IgD-negative memory B cell (primary cell): ENCODE data around the gene TTC9. TPM values are rescaled to one million over a fixed set of nuclear protein-coding genes. Genes with fewer than 3 reads are reported as not detected.

Experiments used
- H3K27ac Mint-ChIP-seq, 3 donors: one replicate each; pipeline ENCODE4 v1.8.0; 2020 to 2022; ENCODE audit warnings: mild to moderate bottlenecking in 3 of 3, mixed read lengths in 3 of 3, moderate library complexity in 1 of 3
- H3K27me3 Mint-ChIP-seq: one replicate; pipeline ENCODE4 v1.8.0; 2021; ENCODE audit warnings: mixed read lengths
- H3K36me3 Mint-ChIP-seq: one replicate; pipeline ENCODE4 v1.8.0; 2020; ENCODE audit warnings: mild to moderate bottlenecking, mixed read lengths
- H3K4me1 Mint-ChIP-seq, 3 donors: one replicate each; pipeline ENCODE4 v1.8.0; 2020 to 2022; ENCODE audit warnings: mixed read lengths in 3 of 3, mild to moderate bottlenecking in 1 of 3
- H3K4me3 Mint-ChIP-seq, 4 donors: one replicate each; pipeline ENCODE4 v1.8.0; 2020 to 2022; ENCODE audit warnings: mild to moderate bottlenecking in 4 of 4, mixed read lengths in 4 of 4, moderate library complexity in 3 of 4
- H3K9me3 Mint-ChIP-seq, 3 donors: one replicate each; pipeline ENCODE4 v1.8.0; 2020 to 2021; ENCODE audit warnings: mixed read lengths in 3 of 3, mild to moderate bottlenecking in 1 of 3
- polyA plus RNA-seq: library from polyadenylated mRNA; unstranded; fragments of 300-500 nt; fragmentation: Illumina TruSeq; gene quantifications from one replicate; pipeline ENCODE4 v1.2.3, GENCODE V29; 2021

The TTC9 gene
- polyA plus RNA-seq, 1 donor from 2014 or later = 9.2 TPM

- Mint-ChIP-seq H3K27ac (peak overlapping the region; percentile 89 to 100 (median 95)), H3K36me3 (peaks cover 4% of the 10 kb centered on the region), H3K4me3 (peak overlapping the region; percentile 78 to 90 (median 82)), H3K4me1 (peaks cover 60 to 74% (median 64%) of the 10 kb centered on the region in 3 donors), H3K27me3 (no peaks in the 10 kb centered on the region), H3K9me3 (no peaks in the 10 kb centered on the region)
These were observed 13.6 kb downstream of the TTC9 start for GRCh38 chr14:70655110-70655826.

DNA sequence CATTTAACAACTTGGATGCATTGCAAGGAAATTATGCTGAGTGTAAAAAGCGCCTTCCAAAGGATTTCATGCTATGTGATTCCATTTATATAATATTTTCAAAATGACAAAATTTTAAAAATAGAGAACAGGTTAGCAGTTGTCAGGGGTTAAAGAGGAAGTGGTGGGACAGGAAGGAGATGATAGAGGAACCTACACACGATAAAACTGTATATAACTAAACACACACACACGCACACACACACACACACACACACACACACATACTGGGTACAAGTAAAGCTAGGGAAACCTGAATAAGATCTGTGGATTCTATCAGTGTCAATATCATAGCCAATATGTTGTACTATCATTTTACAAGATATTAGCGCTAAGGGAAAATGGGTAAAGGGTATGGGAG is 17.2 kb downstream of the TTC9 start:
- Mint-ChIP-seq H3K27ac (peak overlapping the region; percentile 89 to 99 (median 96)), H3K27me3 (no peaks in the 10 kb centered on the region), H3K4me1 (peaks cover 67 to 86% (median 85%) of the 10 kb centered on the region in 3 donors), H3K9me3 (no peaks in the 10 kb centered on the region), H3K36me3 (peaks cover 5% of the 10 kb centered on the region), H3K4me3 (peak overlapping the region; percentile 55 to 80 (median 68))

- H3K27me3 Mint-ChIP-seq = no peaks in the 10 kb centered on the region
- peaks cover 64 to 84% (median 83%) of the 10 kb centered on the region in 3 donors for H3K4me1 Mint-ChIP-seq
- H3K27ac Mint-ChIP-seq = peak overlapping the region; percentile 89 to 96 (median 94)
- peaks cover 8% of the 10 kb centered on the region for H3K36me3 Mint-ChIP-seq
- H3K9me3 Mint-ChIP-seq = no peaks in the 10 kb centered on the region
- peak overlapping the region; percentile 32 to 87 (median 64) for H3K4me3 Mint-ChIP-seq
These were observed 19.5 kb downstream of the TTC9 start for GRCh38 chr14:70660967-70661893.

DNA sequence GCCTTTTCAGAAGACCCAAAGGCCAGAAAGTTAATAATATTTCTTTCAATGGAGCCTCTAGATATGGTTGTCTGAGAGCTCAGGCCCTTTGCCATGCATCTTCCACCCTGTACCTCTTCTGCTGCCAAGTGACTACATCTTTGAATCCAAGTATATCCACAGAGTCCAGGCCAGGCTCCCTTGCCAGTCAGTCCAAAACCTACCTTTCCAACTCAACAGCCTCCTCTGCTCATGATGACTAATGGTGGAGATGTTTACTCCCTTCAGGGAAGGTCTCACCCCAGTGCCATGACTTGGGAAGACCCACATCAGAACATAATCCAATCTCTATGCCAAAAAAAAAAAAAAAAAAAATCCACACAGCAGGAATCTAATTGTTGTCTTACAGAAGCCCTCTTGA is 20.4 kb downstream of the TTC9 start:
- Mint-ChIP-seq H3K4me3 (peak overlapping the region in 3 of 4 donors; percentile 50 to 87 (median 61)), H3K27me3 (no peaks in the 10 kb centered on the region)

DNA sequence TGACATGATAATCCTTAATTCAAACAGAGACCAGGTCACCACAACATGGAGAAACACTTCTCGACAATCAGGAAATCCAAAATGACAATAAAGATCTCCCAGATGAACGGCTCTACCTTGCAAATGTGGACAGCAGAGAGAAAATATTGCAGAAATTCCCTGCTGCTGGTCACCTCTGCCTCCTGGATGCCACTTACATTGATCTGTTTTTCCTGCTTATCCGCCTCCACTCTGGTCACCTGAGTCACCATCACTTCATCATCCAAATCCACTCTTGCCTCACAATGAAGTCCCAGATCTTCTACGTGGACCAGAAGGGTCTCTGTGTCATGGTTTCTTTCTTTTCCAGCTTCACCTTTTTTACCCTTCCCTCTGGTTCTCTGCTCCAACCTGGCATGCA is 21.1 kb downstream of the TTC9 start:
- peaks cover 65 to 87% (median 86%) of the 10 kb centered on the region in 3 donors for H3K4me1 Mint-ChIP-seq
- H3K27ac Mint-ChIP-seq = peak overlapping the region; percentile 86 to 94 (median 89)
- H3K27me3 Mint-ChIP-seq = no peaks in the 10 kb centered on the region
- peak overlapping the region in 3 of 4 donors; percentile 31 to 87 (median 61) for H3K4me3 Mint-ChIP-seq
- H3K36me3 Mint-ChIP-seq = peaks cover 12% of the 10 kb centered on the region
- no peaks in the 10 kb centered on the region for H3K9me3 Mint-ChIP-seq

More for the DNA sequence above, 20.4 kb downstream of the TTC9 start:
- H3K9me3 Mint-ChIP-seq = no peaks in the 10 kb centered on the region
- peak overlapping the region; percentile 89 to 96 (median 94) for H3K27ac Mint-ChIP-seq
- H3K36me3 Mint-ChIP-seq = peaks cover 9% of the 10 kb centered on the region
- H3K4me1 Mint-ChIP-seq = peaks cover 64 to 84% (median 84%) of the 10 kb centered on the region in 3 donors

GRCh38 chr14:70663707-70664179 is 22.0 kb downstream of the TTC9 start:
- Mint-ChIP-seq H3K4me3 (peak overlapping the region in 2 of 4 donors; percentile 68 to 74), H3K9me3 (no peaks in the 10 kb centered on the region), H3K4me1 (peaks cover 69 to 88% (median 87%) of the 10 kb centered on the region in 3 donors), H3K36me3 (peaks cover 12% of the 10 kb centered on the region), H3K27ac (peak overlapping the region in 1 of 3 donors; percentile 47), H3K27me3 (no peaks in the 10 kb centered on the region)

- Mint-ChIP-seq H3K27me3 (no peaks in the 10 kb centered on the region), H3K4me3 (peak overlapping the region; percentile 41 to 92 (median 59)), H3K9me3 (no peaks in the 10 kb centered on the region), H3K27ac (peak overlapping the region; percentile 78 to 84 (median 80)), H3K36me3 (peaks cover 15% of the 10 kb centered on the region), H3K4me1 (peaks cover 65 to 82% (median 81%) of the 10 kb centered on the region in 3 donors)
These were observed 23.2 kb downstream of the TTC9 start for GRCh38 chr14:70664698-70665447.

DNA sequence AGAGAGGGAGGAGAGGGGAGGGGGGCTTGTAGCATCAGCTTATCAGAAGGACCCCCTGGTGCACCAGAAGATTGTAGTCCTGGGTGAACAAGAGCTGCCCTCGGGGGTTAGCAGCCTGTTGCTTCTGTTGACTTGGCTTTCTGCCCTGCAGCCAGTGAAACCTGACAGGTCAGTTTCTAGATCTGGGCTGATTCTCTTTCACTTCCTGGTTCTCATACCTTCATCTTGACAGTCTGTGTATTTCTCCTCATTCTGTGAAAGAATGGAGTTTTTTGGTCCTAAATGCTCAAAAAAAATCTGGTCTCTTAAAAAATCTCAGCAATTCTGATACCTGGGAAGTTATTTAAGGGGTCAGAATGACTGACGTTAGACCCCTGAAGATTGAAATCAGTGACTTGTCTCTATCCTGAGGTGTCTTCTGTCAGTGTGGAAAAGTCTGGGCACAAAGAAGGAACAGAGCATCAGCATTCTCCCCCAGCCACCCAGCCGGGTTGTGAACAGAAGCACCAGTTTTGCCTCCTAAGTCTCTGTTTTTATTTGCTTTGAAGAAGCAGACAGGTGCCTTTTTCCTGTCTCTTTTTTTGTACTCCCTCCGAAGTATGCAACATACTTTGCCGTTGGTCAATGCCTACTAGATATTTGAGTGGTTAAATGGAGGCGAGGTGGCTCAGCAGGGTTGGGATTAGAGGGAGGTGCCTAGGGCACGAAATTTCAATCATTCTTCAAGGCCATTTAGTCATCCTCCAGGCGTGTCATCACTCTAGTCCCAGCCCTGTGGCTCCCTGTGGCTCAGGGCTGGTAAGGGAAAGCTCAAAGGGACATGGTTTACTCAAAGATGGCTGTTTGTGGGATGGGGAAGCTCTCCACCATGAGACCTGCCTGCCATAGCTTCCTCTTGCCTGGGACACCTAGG is 24.0 kb downstream of the TTC9 start:
- peaks cover 60 to 78% (median 75%) of the 10 kb centered on the region in 3 donors for H3K4me1 Mint-ChIP-seq
- peak overlapping the region; percentile 78 to 84 (median 80) for H3K27ac Mint-ChIP-seq
- peaks cover 15% of the 10 kb centered on the region for H3K36me3 Mint-ChIP-seq
- H3K4me3 Mint-ChIP-seq = peak overlapping the region; percentile 38 to 92 (median 59)
- no peaks in the 10 kb centered on the region for H3K27me3 Mint-ChIP-seq
- H3K9me3 Mint-ChIP-seq = no peaks in the 10 kb centered on the region

- Mint-ChIP-seq H3K36me3 (peaks cover 15% of the 10 kb centered on the region), H3K9me3 (no peaks in the 10 kb centered on the region), H3K27me3 (no peaks in the 10 kb centered on the region), H3K4me3 (peak overlapping the region; percentile 23 to 92 (median 44)), H3K4me1 (peaks cover 55 to 72% (median 70%) of the 10 kb centered on the region in 3 donors), H3K27ac (peak overlapping the region; percentile 78 to 84 (median 80))
These were observed 24.6 kb downstream of the TTC9 start for GRCh38 chr14:70666361-70666686.

DNA sequence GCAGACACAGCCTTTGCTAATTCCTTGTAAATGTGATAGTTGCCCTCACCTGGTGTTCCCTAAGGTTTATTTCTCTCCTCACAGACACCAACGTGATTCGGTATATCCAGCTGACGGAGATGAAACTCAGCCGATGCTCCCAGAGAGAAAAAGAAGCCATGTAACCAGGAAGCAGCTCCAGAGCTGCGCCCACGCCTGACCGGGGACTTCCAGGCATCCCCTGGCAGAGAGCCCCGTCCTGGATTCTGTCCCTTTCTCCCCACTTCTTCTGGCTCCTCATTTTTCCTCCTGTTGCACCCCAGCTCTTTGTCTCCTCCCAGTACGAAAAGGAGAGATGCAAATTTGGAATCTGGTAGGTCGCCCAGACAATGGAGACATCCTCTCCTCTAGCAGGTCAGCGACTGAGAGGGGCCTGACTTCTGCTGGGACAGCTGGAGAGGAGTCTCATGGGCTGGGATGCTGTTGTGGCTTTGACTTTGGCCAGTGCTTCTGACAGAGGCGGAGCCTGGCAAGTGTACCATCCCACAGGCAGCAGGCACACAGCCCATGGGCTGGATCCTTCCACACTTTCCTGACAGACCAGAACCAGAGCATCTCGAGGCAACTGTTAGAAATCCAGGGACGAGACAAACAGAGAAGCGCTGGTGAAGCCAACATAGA is 29.4 kb downstream of the TTC9 start:
- no peaks in the 10 kb centered on the region for H3K9me3 Mint-ChIP-seq
- H3K4me1 Mint-ChIP-seq = peaks cover 32% of the 10 kb centered on the region in 3 donors
- H3K36me3 Mint-ChIP-seq = peaks cover 12% of the 10 kb centered on the region
- H3K27me3 Mint-ChIP-seq = no peaks in the 10 kb centered on the region
- H3K4me3 Mint-ChIP-seq = no peak overlapping the region
- H3K27ac Mint-ChIP-seq = peak overlapping the region in 2 of 3 donors; percentile 19 to 31

DNA sequence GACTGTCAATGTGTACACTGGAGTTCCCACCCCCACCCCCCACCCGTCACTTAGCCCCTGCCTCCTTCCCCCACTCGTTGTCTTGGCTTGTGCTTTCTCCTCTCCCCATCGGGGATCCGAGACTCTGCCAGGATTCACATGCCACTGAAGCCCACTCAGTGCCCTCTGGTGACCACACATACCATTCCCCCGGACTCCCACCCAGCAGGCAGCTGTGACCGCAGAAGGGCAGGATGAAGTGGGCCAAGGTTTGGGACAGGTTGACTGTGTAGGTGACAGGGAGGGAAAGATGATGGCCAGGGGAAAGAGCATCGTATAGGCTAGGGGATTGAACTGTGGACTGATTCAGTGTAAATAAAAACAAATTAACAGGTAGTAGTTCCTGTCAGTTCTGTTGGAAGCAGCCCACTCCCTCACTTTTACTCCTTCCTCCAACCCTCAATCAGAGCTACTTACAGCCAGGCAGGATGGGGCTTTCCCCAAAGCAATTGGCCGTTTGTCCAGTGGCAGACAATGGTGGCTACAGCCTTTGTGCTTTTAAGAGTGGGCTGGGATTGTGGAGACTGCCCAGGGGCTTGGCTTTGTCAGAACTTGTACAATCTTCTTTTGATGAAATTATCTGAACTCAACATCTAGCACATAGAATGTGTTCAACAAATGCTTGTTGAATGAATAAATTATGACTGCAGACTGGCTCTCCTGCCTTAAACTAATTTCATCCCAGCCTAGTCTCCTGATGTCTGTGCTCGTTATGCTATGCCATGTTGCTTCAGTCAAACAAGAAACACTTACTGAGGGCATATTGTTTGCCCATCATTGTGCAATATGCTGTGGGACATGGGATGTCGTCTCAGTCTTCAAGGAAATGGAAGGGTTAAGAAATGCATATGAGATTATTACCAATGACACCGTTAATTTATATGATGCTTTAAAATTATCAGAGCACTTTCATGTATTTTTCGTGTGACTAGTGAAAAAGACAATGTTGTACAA is 30.2 kb downstream of the TTC9 start:
- peak overlapping the region in 2 of 3 donors; percentile 80 to 83 for H3K27ac Mint-ChIP-seq
- H3K4me1 Mint-ChIP-seq = peaks cover 24 to 26% (median 24%) of the 10 kb centered on the region in 3 donors
- no peak overlapping the region for H3K4me3 Mint-ChIP-seq
- H3K36me3 Mint-ChIP-seq = peaks cover 12% of the 10 kb centered on the region
- H3K9me3 Mint-ChIP-seq = no peaks in the 10 kb centered on the region
- no peaks in the 10 kb centered on the region for H3K27me3 Mint-ChIP-seq

DNA sequence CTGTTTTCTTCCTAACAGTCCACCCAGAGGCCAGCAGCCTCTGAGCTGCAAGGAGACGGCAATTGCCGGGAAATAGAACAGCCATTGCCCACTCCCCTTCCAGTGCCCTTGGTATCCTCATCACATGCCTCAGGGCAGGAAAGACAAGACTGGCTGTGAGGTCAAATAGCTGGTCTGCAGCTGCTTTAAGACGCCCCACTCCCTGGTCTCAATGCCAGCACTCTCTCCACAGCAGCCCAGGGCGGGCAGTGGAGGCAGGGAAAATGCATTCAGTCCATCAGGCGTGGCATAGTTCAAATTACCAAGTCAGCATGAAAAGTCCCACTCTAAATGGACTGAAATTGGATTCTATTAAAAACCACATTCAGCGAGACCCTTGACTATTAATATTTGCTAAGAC is 35.6 kb downstream of the TTC9 start:
- peaks cover 4% of the 10 kb centered on the region for H3K36me3 Mint-ChIP-seq
- H3K4me1 Mint-ChIP-seq = peaks cover 0 to 4% (median 1%) of the 10 kb centered on the region in 3 donors
- H3K9me3 Mint-ChIP-seq = no peaks in the 10 kb centered on the region
- peak overlapping the region in 1 of 3 donors; percentile 17 for H3K27ac Mint-ChIP-seq
- H3K4me3 Mint-ChIP-seq = no peak overlapping the region
- no peaks in the 10 kb centered on the region for H3K27me3 Mint-ChIP-seq
